A673 (cell line): Measurements from ENCODE around the gene IRF2. TPM values are rescaled to one million over a fixed set of nuclear protein-coding genes. Genes with fewer than 3 reads are reported as not detected.
A peak's percentile ranks its signal among the peaks of the same experiment; 100 is the strongest.
"Not testable (repeated sequence)": the region's sequence is repeated elsewhere in the genome, so short reads cannot be mapped to it uniquely, and the experiment has no call there.

Experiments used
- BruUV-seq: library from RNA; stranded (reverse); fragments of 400-500 nt; replicated peaks from 2 replicates; lab custom pipeline; 2021; lab: Mats Ljungman, UMichigan
- CTCF ChIA-PET: fragments of 300-600 bp; sonication (Branson Sonifier 250); formaldehyde crosslinking; loops from one replicate; lab custom pipeline; 2022; ENCODE audit warnings: antibody characterized with exemption; lab: Charles Lee
- POLR2A ChIA-PET: fragments of 300-600 bp; sonication (Branson Sonifier 250); formaldehyde crosslinking; loops from one replicate; lab custom pipeline; 2022; ENCODE audit warnings: antibody characterized with exemption; ENCODE audit not compliant: low non-redundant PET; lab: Charles Lee
- DNase-seq: peaks from one replicate; pipeline ENCODE4 v3.0.0-alpha.2; 2015; ENCODE audit warnings: low spot score
- H3K27ac ChIP-seq: fragments of 200-600 bp; sonication (generic); 2 replicates; pipeline ENCODE4 v1.5.1; 2016; ENCODE audit warnings: mixed run types, low read depth, mild to moderate bottlenecking, mixed read lengths, antibody characterized with exemption, low read length; ENCODE audit not compliant: poor library complexity, severe bottlenecking
- H3K27me3 ChIP-seq: fragments of 200-600 bp; sonication (generic); replicated peaks from 2 replicates; pipeline ENCODE4 v1.6.1; 2017; ENCODE audit warnings: mixed run types, low read depth, mild to moderate bottlenecking, mixed read lengths, antibody characterized with exemption, low read length; ENCODE audit not compliant: insufficient read depth, poor library complexity
- H3K36me3 ChIP-seq: fragments of 200-600 bp; sonication (generic); 2 replicates; pipeline ENCODE4 v1.6.1; 2016; ENCODE audit warnings: mixed run types, mild to moderate bottlenecking, mixed read lengths, antibody characterized with exemption, low read length; ENCODE audit not compliant: insufficient read depth, poor library complexity, severe bottlenecking
- H3K4me1 ChIP-seq: fragments of 200-600 bp; sonication (generic); 2 replicates; pipeline ENCODE4 v1.6.1; 2017; ENCODE audit warnings: mixed run types, mild to moderate bottlenecking, mixed read lengths, antibody characterized with exemption, low read length; ENCODE audit not compliant: insufficient read depth, poor library complexity, severe bottlenecking
- H3K4me3 ChIP-seq: fragments of 200-600 bp; sonication (generic); 2 replicates; pipeline ENCODE4 v1.5.1; 2016; ENCODE audit warnings: low read depth, mixed run types, mild to moderate bottlenecking, mixed read lengths, low read length; ENCODE audit not compliant: poor library complexity, severe bottlenecking
- H3K9me3 ChIP-seq: fragments of 200-600 bp; sonication (generic); 2 replicates; pipeline ENCODE4 v1.6.1; 2016; ENCODE audit warnings: mixed run types, low read depth, mild to moderate bottlenecking, mixed read lengths, antibody characterized with exemption, low read length; ENCODE audit not compliant: poor library complexity, severe bottlenecking
- CTCF ChIP-seq: fragments of 300-800, 200-600 bp; sonication (generic); conservative IDR thresholded peaks from 2 replicates; pipeline ENCODE4 v1.5.1; 2017; ENCODE audit warnings: low read depth, mild to moderate bottlenecking, antibody characterized with exemption, low read length, moderate library complexity, mixed read lengths
- EZH2 ChIP-seq: fragments of 200-600 bp; sonication (generic); IDR thresholded peaks from 2 replicates; pipeline ENCODE4 v1.6.1; 2017; ENCODE audit warnings: borderline replicate concordance, low read depth, mild to moderate bottlenecking, mixed read lengths, antibody characterized with exemption, low read length; ENCODE audit not compliant: poor library complexity, severe bottlenecking
- intact Hi-C: fragments of 100-400 bp; cut with micrococcal nuclease; formaldehyde crosslinking; loops from one replicate; pipeline ENCODE4 v1.10.0; 2022; ENCODE audit not compliant: unreplicated experiment
- total RNA-seq: library from RNA; stranded (reverse); gene quantifications from 2 replicates; pipeline ENCODE4 v1.2.3, GENCODE V29; 2021

Gene IRF2
- total RNA-seq, 1 experiment from 2014 or later = 28.2 TPM

GRCh38 chr4:184382189-184382846 is 92.0 kb downstream of the IRF2 start:
- H3K27ac ChIP-seq = peak overlapping the region; percentile 81
- peaks cover 42% of the 10 kb centered on the region for H3K4me1 ChIP-seq
- ChIA-PET POLR2A (no interaction called here), CTCF (no interaction called here)
- H3K4me3 ChIP-seq = no peak overlapping the region
- no TSS peak for BruUV-seq
- DNase-seq = no peak
- intact Hi-C loops = no loop called here
- peaks cover 6% of the 10 kb centered on the region for H3K9me3 ChIP-seq
- no peak for TF ChIP-seq EZH2
- no peak for TF ChIP-seq CTCF
- H3K27me3 ChIP-seq = no peaks in the 10 kb centered on the region
- no peaks in the 10 kb centered on the region for H3K36me3 ChIP-seq

GRCh38 chr4:184380707-184381106 is 93.6 kb downstream of the IRF2 start:
- BruUV-seq = no TSS peak
- Histone ChIP-seq H3K4me1 (peaks cover 39% of the 10 kb centered on the region), H3K27me3 (no peaks in the 10 kb centered on the region), H3K4me3 (no peak overlapping the region), H3K36me3 (no peaks in the 10 kb centered on the region), H3K27ac (no peak overlapping the region), H3K9me3 (peaks cover 10% of the 10 kb centered on the region)
- POLR2A ChIA-PET = interaction anchor here (0.7 kb wide), 1 partner anchor 1042 kb away, joined by 3 read pairs; no protein-coding TSS in a partner anchor
- no peak for DNase-seq
- CTCF ChIA-PET = no interaction called here
- intact Hi-C loops = no loop called here
- TF ChIP-seq CTCF (no peak), EZH2 (no peak)

- CTCF ChIA-PET, H3K9me3 ChIP-seq, POLR2A ChIA-PET, BruUV-seq, H3K27me3 ChIP-seq, DNase-seq, intact Hi-C loops, H3K27ac ChIP-seq, H3K4me3 ChIP-seq, H3K36me3 ChIP-seq: not testable (repeated sequence)
- H3K4me1 ChIP-seq = peaks cover 34% of the 10 kb centered on the region
These were observed 94.1 kb downstream of the IRF2 start for GRCh38 chr4:184380214-184380613.

- TF ChIP-seq CTCF = no peak
- BruUV-seq = no TSS peak
- ChIA-PET CTCF (no interaction called here), POLR2A (no interaction called here)
- DNase-seq = no peak
- no peak overlapping the region for H3K27ac ChIP-seq
- H3K4me3 ChIP-seq = no peak overlapping the region
- H3K36me3 ChIP-seq = no peaks in the 10 kb centered on the region
- H3K27me3 ChIP-seq = no peaks in the 10 kb centered on the region
- peaks cover 10% of the 10 kb centered on the region for H3K9me3 ChIP-seq
- intact Hi-C loops = no loop called here
- peaks cover 7% of the 10 kb centered on the region for H3K4me1 ChIP-seq
These were observed 97.4 kb downstream of the IRF2 start for GRCh38 chr4:184376923-184377322.
